ENCODE results near the gene VMAC. TPM values are rescaled to one million over a fixed set of nuclear protein-coding genes. Genes with fewer than 3 reads are reported as not detected.
A peak's percentile ranks its signal among the peaks of the same experiment; 100 is the strongest.

VMAC gene
- total and polyA plus RNA-seq, 2 donors from 2014 or later = 2.3 to 8.7 TPM

DNA sequence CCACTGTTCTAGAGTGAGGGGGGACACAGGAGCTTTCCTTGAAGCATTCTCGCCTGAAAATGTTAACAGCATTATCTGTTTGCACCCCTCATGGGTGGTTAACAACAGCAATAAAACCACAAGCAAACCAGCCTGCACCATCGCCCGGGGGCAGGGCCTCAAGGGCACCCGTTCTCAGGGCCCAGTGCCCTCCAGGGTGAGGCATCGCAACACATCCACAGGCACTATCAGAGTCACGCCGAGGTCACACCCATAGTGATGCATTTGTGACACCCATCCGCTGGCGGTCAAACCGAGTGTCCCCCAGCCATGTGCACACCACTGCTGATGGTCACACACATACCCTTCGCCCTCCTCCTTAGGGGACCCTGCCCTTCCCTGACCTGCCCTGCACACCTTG lies 38.9 kb upstream of the VMAC start:
- TF ChIP-seq, protein P1, sequence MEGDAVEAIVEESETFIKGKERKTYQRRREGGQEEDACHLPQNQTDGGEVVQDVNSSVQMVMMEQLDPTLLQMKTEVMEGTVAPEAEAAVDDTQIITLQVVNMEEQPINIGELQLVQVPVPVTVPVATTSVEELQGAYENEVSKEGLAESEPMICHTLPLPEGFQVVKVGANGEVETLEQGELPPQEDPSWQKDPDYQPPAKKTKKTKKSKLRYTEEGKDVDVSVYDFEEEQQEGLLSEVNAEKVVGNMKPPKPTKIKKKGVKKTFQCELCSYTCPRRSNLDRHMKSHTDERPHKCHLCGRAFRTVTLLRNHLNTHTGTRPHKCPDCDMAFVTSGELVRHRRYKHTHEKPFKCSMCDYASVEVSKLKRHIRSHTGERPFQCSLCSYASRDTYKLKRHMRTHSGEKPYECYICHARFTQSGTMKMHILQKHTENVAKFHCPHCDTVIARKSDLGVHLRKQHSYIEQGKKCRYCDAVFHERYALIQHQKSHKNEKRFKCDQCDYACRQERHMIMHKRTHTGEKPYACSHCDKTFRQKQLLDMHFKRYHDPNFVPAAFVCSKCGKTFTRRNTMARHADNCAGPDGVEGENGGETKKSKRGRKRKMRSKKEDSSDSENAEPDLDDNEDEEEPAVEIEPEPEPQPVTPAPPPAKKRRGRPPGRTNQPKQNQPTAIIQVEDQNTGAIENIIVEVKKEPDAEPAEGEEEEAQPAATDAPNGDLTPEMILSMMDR (IDR thresholded peaks at IDR 0.05; ENCODE audit: borderline replicate concordance, extremely low read depth, insufficient read depth) = no peak
- H3K9ac ChIP-seq (ENCODE audit: low read length in 3 of 3) = no peak overlapping the region
- FAIRE-seq = no peak
- H3K27ac ChIP-seq (ENCODE audit: low read depth in 2 of 2, low read length in 2 of 2) = no peak overlapping the region
- no peak for DNase-seq
- no peaks in the 10 kb centered on the region for H3K4me1 ChIP-seq (ENCODE audit: control insufficient read depth in 2 of 3, insufficient read depth in 2 of 3, low read depth in 1 of 3, low read length in 3 of 3)
- no peaks in the 10 kb centered on the region for H3K36me3 ChIP-seq (ENCODE audit: control insufficient read depth in 2 of 3, insufficient read depth in 3 of 3, low read length in 3 of 3)
- intact Hi-C loops (cut with DNase I) = no loop called here
- no peaks in the 10 kb centered on the region for H3K27me3 ChIP-seq (ENCODE audit: control insufficient read depth, insufficient read depth, low read length)
- H3K4me3 ChIP-seq (ENCODE audit: low read length in 3 of 3) = no peak overlapping the region
- H3K9me3 ChIP-seq (ENCODE audit: control insufficient read depth in 2 of 3, insufficient read depth in 1 of 3, low read length in 3 of 3) = no peaks in the 10 kb centered on the region

DNA sequence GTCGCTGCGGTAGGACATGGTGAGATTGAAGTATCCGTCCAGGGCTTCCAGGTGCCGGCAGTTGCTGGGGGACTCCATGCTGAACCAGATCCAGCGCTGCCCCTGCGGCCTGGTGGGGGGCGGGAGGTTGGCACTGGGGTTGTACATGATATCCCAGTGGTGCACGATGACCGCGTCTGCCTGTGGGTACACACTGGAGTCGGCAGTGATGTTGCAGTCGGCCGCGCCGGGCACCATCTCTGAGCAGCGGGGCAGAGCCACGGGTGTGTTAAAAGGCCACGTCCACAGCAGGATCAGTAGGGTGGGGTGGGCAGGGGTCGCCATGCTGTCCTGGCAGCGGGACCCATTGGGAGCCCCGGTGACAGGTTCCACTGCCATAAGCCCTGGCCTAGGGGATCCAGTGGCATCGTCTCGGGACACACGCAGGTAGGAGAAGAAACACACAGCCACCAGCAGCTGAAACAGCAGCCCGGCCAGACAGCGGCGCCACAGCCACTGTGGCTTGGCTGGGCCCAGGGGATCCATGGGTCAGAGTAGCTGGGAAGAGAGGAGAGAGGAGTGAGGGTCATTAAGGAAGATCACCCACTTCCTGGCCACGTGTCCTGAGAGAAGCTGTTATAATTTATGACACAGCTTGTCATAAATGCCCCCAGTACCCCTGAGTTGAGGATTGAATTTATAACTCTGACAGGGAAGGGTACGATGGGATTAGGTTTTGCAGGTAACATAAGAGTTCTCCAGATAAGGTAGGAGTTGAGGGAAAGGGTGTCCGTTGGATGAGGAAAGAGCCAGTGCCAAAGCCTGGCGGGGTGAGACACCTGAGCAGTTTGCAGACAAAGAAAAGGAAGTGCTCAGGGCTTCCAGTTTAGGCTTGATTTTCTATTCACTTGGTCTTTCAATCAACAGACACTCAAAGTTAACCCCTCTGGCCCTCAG lies 37.2 kb upstream of the VMAC start:
- Histone ChIP-seq H3K4me3 (ENCODE audit: low read length in 3 of 3) (no peak overlapping the region), H3K9me3 (ENCODE audit: control insufficient read depth in 2 of 3, insufficient read depth in 1 of 3, low read length in 3 of 3) (no peaks in the 10 kb centered on the region), H3K36me3 (ENCODE audit: control insufficient read depth in 2 of 3, insufficient read depth in 3 of 3, low read length in 3 of 3) (no peaks in the 10 kb centered on the region), H3K9ac (ENCODE audit: low read length in 3 of 3) (no peak overlapping the region), H3K4me1 (ENCODE audit: control insufficient read depth in 2 of 3, insufficient read depth in 2 of 3, low read depth in 1 of 3, low read length in 3 of 3) (no peaks in the 10 kb centered on the region), H3K27ac (ENCODE audit: low read depth in 2 of 2, low read length in 2 of 2) (no peak overlapping the region), H3K27me3 (ENCODE audit: control insufficient read depth, insufficient read depth, low read length) (no peaks in the 10 kb centered on the region)
- TF ChIP-seq, protein P1 (IDR thresholded peaks at IDR 0.05; ENCODE audit: borderline replicate concordance, extremely low read depth, insufficient read depth) = no peak
- DNase-seq = peak in 1 of 5 donors; percentile 34
- no peak for FAIRE-seq
- intact Hi-C loops (cut with DNase I) = no loop called here

DNA sequence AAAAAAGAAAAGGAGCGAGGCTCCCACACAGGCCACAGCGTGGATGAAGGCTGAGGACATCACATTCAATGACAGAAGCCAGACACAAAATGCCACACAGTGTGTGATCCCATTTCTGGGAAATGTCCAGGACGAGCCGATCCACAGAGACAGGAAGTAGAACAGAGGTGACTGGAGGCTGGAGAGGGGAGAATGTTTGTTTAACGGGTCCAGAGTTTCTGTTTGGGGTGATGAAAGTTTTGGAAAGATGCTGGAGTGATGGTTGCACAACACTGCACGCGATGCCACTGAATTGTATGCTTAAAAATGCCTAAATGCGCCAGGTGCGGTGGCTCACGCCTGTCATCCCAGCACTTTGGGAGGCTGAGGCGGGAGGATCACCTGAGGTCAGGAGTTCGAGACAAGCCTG lies 33.7 kb upstream of the VMAC start:
- Histone ChIP-seq H3K27me3 (ENCODE audit: control insufficient read depth, insufficient read depth, low read length) (no peaks in the 10 kb centered on the region), H3K9ac (ENCODE audit: low read length in 3 of 3) (no peak overlapping the region), H3K4me1 (ENCODE audit: control insufficient read depth in 2 of 3, insufficient read depth in 2 of 3, low read depth in 1 of 3, low read length in 3 of 3) (peaks cover 0 to 10% (median 0%) of the 10 kb centered on the region in 3 donors), H3K9me3 (ENCODE audit: control insufficient read depth in 2 of 3, insufficient read depth in 1 of 3, low read length in 3 of 3) (no peaks in the 10 kb centered on the region), H3K36me3 (ENCODE audit: control insufficient read depth in 2 of 3, insufficient read depth in 3 of 3, low read length in 3 of 3) (no peaks in the 10 kb centered on the region), H3K4me3 (ENCODE audit: low read length in 3 of 3) (no peak overlapping the region), H3K27ac (ENCODE audit: low read depth in 2 of 2, low read length in 2 of 2) (no peak overlapping the region)
- DNase-seq (no peak), FAIRE-seq (no peak)
- TF ChIP-seq, protein P1 (IDR thresholded peaks at IDR 0.05; ENCODE audit: borderline replicate concordance, extremely low read depth, insufficient read depth) = no peak
- intact Hi-C loops (cut with DNase I) = no loop called here

Data from kidney (tissue), 14 donors.